H9 (cell line): Measurements from ENCODE around the gene PLXNA2. TPM values are rescaled to one million over a fixed set of nuclear protein-coding genes. Genes with fewer than 3 reads are reported as not detected.

Experiments
- DNase-seq: peaks from one replicate; pipeline ENCODE4 v3.0.0-alpha.2; 2017
- H2AFZ ChIP-seq: one replicate; pipeline ENCODE4 v1.6.1; 2013; ENCODE audit warnings: mild to moderate bottlenecking, low read length, control low read depth, moderate library complexity
- H2AK5ac ChIP-seq: 2 replicates; pipeline ENCODE4 v1.6.1; 2013; ENCODE audit warnings: low read length, control low read depth, mixed read lengths; ENCODE audit not compliant: insufficient read length
- H2BK120ac ChIP-seq: one replicate; pipeline ENCODE4 v1.6.1; 2013; ENCODE audit warnings: low read depth, mild to moderate bottlenecking, low read length, control low read depth, inconsistent platforms; ENCODE audit not compliant: poor library complexity, severe bottlenecking
- H2BK12ac ChIP-seq: 2 replicates; pipeline ENCODE4 v1.6.1; 2013; ENCODE audit warnings: low read length, control low read depth, mixed read lengths, low read depth; ENCODE audit not compliant: insufficient read length
- H2BK15ac ChIP-seq: 2 replicates; pipeline ENCODE4 v1.6.1; 2013; ENCODE audit warnings: low read depth, low read length, control low read depth
- H2BK20ac ChIP-seq: one replicate; pipeline ENCODE4 v1.6.1; 2013; ENCODE audit warnings: low read depth, mild to moderate bottlenecking, low read length, control low read depth, inconsistent platforms; ENCODE audit not compliant: poor library complexity, severe bottlenecking
- H2BK5ac ChIP-seq: 2 replicates; pipeline ENCODE4 v1.6.1; 2013; ENCODE audit warnings: low read length, control low read depth, mixed read lengths; ENCODE audit not compliant: insufficient read length
- H3K14ac ChIP-seq: 2 replicates; pipeline ENCODE4 v1.6.1; 2013; ENCODE audit warnings: low read length, control low read depth; ENCODE audit not compliant: insufficient read depth
- H3K18ac ChIP-seq: 2 replicates; pipeline ENCODE4 v1.6.1; 2013; ENCODE audit warnings: low read depth, mild to moderate bottlenecking, mixed read lengths, low read length, control low read depth; ENCODE audit not compliant: insufficient read length
- H3K23ac ChIP-seq: 2 replicates; pipeline ENCODE4 v1.6.1; 2013; ENCODE audit warnings: low read length, control low read depth, mixed read lengths, low read depth; ENCODE audit not compliant: insufficient read length
- H3K23me2 ChIP-seq: 2 replicates; pipeline ENCODE4 v1.6.1; 2013; ENCODE audit warnings: low read depth, mild to moderate bottlenecking, mixed read lengths, low read length, control low read depth; ENCODE audit not compliant: insufficient read length, poor library complexity, severe bottlenecking
- H3K27ac ChIP-seq: 2 replicates; pipeline ENCODE4 v1.5.1; 2013; ENCODE audit warnings: low read length, control low read depth, mixed read lengths, low read depth; ENCODE audit not compliant: insufficient read length
- H3K27me3 ChIP-seq: 2 replicates; pipeline ENCODE4 v1.6.1; 2013; ENCODE audit warnings: low read length, control low read depth, inconsistent platforms; ENCODE audit not compliant: insufficient read depth
- H3K4ac ChIP-seq: 2 replicates; pipeline ENCODE4 v1.6.1; 2013; ENCODE audit warnings: low read depth, mild to moderate bottlenecking, control low read depth, inconsistent platforms, low read length, moderate library complexity
- H3K4me1 ChIP-seq: 2 replicates; pipeline ENCODE4 v1.6.1; 2013; ENCODE audit warnings: low read length, control low read depth, inconsistent platforms; ENCODE audit not compliant: insufficient read depth
- H3K4me2 ChIP-seq: 2 replicates; pipeline ENCODE4 v1.6.1; 2013; ENCODE audit warnings: low read length, control low read depth, mixed read lengths; ENCODE audit not compliant: insufficient read length, insufficient read depth
- H3K56ac ChIP-seq: 2 replicates; pipeline ENCODE4 v1.6.1; 2013; ENCODE audit warnings: low read depth, mild to moderate bottlenecking, mixed read lengths, low read length, control low read depth; ENCODE audit not compliant: insufficient read length
- H3K79me1 ChIP-seq: 2 replicates; pipeline ENCODE4 v1.6.1; 2013; ENCODE audit warnings: low read depth, mild to moderate bottlenecking, moderate library complexity, low read length, control low read depth, inconsistent platforms; ENCODE audit not compliant: insufficient read depth, poor library complexity, severe bottlenecking
- H3K79me2 ChIP-seq: 2 replicates; pipeline ENCODE4 v1.6.1; 2013; ENCODE audit warnings: low read length, control low read depth, inconsistent platforms; ENCODE audit not compliant: insufficient read depth
- H3K9ac ChIP-seq: 2 replicates; pipeline ENCODE4 v1.6.1; 2013; ENCODE audit warnings: low read length, control low read depth, mixed read lengths; ENCODE audit not compliant: insufficient read length; ENCODE audit errors: extremely low read depth
- H3K9me3 ChIP-seq: one replicate; pipeline ENCODE4 v1.6.1; 2013; ENCODE audit warnings: low read depth, low read length, inconsistent platforms; ENCODE audit not compliant: control insufficient read depth
- H3T11ph ChIP-seq: one replicate; pipeline ENCODE4 v1.6.1; 2013; ENCODE audit warnings: mild to moderate bottlenecking, low read length, control low read depth, inconsistent platforms
- H4K20me1 ChIP-seq: one replicate; pipeline ENCODE4 v1.6.1; 2013; ENCODE audit not compliant: control insufficient read depth, insufficient read length, insufficient read depth
- H4K5ac ChIP-seq: 2 replicates; pipeline ENCODE4 v1.6.1; 2013; ENCODE audit warnings: low read depth, mild to moderate bottlenecking, mixed read lengths, low read length, control low read depth; ENCODE audit not compliant: insufficient read length
- H4K8ac ChIP-seq: replicated peaks from 2 replicates; pipeline ENCODE4 v1.6.1; 2013; ENCODE audit warnings: low read length, control low read depth, mixed read lengths, low read depth; ENCODE audit not compliant: insufficient read length
- H4K91ac ChIP-seq: 2 replicates; pipeline ENCODE4 v1.6.1; 2013; ENCODE audit warnings: low read depth, mild to moderate bottlenecking, moderate library complexity, mixed read lengths, low read length, control low read depth; ENCODE audit not compliant: insufficient read length
- H3K27ac Mint-ChIP-seq, 3 experiments: 2 replicates in 2 of 3; 3 replicates in 1 of 3; pipeline ENCODE4 v1.8.0; 2020 to 2021; ENCODE audit warnings: mixed read lengths in 3 of 3, mild to moderate bottlenecking in 1 of 3, moderate library complexity in 1 of 3
- H3K27me3 Mint-ChIP-seq: 2 replicates; pipeline ENCODE4 v1.8.0; 2021; ENCODE audit warnings: low read depth, mild to moderate bottlenecking, moderate library complexity, mixed read lengths
- H3K36me3 Mint-ChIP-seq, 3 experiments: 2 replicates in 2 of 3; 3 replicates in 1 of 3; pipeline ENCODE4 v1.8.0; 2020 to 2021; ENCODE audit warnings: low read depth in 3 of 3, mixed read lengths in 3 of 3; ENCODE audit not compliant: insufficient read depth in 1 of 3
- H3K4me1 Mint-ChIP-seq, 2 experiments: 2 replicates each; pipeline ENCODE4 v1.8.0; 2020; ENCODE audit warnings: mixed read lengths in 2 of 2
- H3K4me3 Mint-ChIP-seq, 2 experiments: 2 replicates in 1 of 2; 3 replicates in 1 of 2; pipeline ENCODE4 v1.8.0; 2020 to 2021; ENCODE audit warnings: mild to moderate bottlenecking in 2 of 2, mixed read lengths in 2 of 2, moderate library complexity in 1 of 2
- H3K9me3 Mint-ChIP-seq, 2 experiments: 2 replicates in 1 of 2; 3 replicates in 1 of 2; pipeline ENCODE4 v1.8.0; 2020; ENCODE audit warnings: mild to moderate bottlenecking in 2 of 2, mixed read lengths in 2 of 2, moderate library complexity in 1 of 2
- WGBS: extraction: QIAGEN DNeasy Blood & Tissue Kit; methylation state at CpG from one replicate; pipeline ENCODE4 v1.1.7; 2013; ENCODE audit warnings: missing lambda C conversion rate, low lambda C conversion rate, mixed read lengths; ENCODE audit not compliant: insufficient read length; ENCODE audit errors: extremely low coverage; 5-methylcytosine and 5-hydroxymethylcytosine counted together
- total RNA-seq: library from RNA; stranded (reverse); gene quantifications from 2 replicates; pipeline ENCODE4 v1.2.1, GENCODE V29; 2021
- TF ChIP-seq, protein P1 (sequence below): fragments of 200-600 bp; sonication (generic); conservative IDR thresholded peaks from 3 replicates; pipeline ENCODE4 v1.8.0; 2021; ENCODE audit warnings: antibody characterized with exemption, mild to moderate bottlenecking

Gene PLXNA2
- total RNA-seq, 1 experiment from 2014 or later, result 0.57 TPM

DNA sequence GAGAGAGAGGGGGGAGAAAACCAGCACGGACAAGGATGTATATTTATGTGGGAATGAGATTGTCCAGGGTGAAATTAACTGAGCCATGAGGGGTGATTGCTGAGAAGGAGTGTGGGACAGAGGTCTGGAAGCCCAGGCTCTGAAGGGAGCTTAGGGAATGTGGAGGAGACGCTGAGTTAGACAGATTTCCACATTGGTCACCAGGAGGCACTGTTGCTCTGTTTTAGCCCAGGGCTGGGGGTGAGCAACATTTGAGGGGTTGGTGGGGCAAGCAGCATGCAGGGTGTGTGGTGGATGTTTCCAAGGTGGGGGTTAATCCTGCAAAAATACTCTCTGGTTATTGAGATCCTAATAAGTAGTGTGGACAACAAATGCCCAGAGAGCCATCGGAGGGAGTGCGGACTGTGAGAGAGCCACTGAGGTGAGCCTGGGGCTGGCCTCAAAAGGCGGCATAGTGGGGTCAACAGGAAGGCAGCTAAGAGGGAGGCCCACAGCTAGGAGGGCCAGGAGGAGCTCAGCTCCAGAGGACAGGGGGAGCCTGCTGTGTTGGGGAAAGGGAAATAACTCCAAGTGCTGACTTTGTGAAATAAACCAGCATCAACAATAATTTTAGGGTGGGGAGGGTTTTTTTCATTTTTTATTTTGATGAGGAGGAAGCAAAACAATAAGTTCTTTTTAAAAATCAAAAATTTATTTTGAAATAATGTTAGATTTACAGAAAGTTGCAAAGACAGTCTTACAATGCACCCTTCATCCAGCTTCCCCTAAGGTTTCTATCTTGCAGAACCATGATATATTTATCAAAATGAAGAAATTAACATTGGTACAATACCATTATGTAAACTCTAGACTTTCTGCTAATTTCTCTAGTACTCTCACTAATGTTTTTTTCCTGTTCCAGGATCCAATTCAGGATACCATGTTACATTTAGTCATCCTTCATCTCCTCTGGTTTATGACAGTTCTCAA, 250.4 kb downstream of the PLXNA2 start:
- H3K4me1 ChIP-seq, result peaks cover 2% of the 10 kb centered on the region; the same call in 1 of the 2 replicates
- WGBS, result no CpG with 5 or more reads among the region's 5 CpGs
- no peaks in the 10 kb centered on the region for H3K23me2 ChIP-seq
- H3K79me1 ChIP-seq, result no peaks in the 10 kb centered on the region
- H3K4me1 Mint-ChIP-seq, result peaks cover 22 to 24% of the 10 kb centered on the region in 2 experiments
- no peak overlapping the region for H4K91ac ChIP-seq
- H3K4me3 Mint-ChIP-seq, result no peak overlapping the region
- H4K20me1 ChIP-seq, result no peaks in the 10 kb centered on the region
- peak; percentile 64 for DNase-seq
- no peak overlapping the region for H4K8ac ChIP-seq
- H3K23ac ChIP-seq, result no peak overlapping the region
- H2BK12ac ChIP-seq, result no peak overlapping the region
- no peak overlapping the region for H3K27ac ChIP-seq
- H2BK15ac ChIP-seq, result no peak overlapping the region
- H3K79me2 ChIP-seq, result no peaks in the 10 kb centered on the region
- H2AFZ ChIP-seq, result no peak overlapping the region
- H3K9ac ChIP-seq, result no peak overlapping the region
- no peak overlapping the region for H2BK5ac ChIP-seq
- no peaks in the 10 kb centered on the region for H3K36me3 Mint-ChIP-seq
- H3K9me3 ChIP-seq, result no peaks in the 10 kb centered on the region
- H3K14ac ChIP-seq, result no peak overlapping the region
- no peak overlapping the region for H2AK5ac ChIP-seq
- H3K27ac Mint-ChIP-seq, result no peak overlapping the region
- H2BK120ac ChIP-seq, result no peak overlapping the region
- TF ChIP-seq, protein P1, sequence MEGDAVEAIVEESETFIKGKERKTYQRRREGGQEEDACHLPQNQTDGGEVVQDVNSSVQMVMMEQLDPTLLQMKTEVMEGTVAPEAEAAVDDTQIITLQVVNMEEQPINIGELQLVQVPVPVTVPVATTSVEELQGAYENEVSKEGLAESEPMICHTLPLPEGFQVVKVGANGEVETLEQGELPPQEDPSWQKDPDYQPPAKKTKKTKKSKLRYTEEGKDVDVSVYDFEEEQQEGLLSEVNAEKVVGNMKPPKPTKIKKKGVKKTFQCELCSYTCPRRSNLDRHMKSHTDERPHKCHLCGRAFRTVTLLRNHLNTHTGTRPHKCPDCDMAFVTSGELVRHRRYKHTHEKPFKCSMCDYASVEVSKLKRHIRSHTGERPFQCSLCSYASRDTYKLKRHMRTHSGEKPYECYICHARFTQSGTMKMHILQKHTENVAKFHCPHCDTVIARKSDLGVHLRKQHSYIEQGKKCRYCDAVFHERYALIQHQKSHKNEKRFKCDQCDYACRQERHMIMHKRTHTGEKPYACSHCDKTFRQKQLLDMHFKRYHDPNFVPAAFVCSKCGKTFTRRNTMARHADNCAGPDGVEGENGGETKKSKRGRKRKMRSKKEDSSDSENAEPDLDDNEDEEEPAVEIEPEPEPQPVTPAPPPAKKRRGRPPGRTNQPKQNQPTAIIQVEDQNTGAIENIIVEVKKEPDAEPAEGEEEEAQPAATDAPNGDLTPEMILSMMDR, result peak; percentile 83
- no peak overlapping the region for H3K18ac ChIP-seq
- no peak overlapping the region for H2BK20ac ChIP-seq
- H3K56ac ChIP-seq, result no peak overlapping the region
- H3K4ac ChIP-seq, result no peak overlapping the region
- peaks cover 0 to 3% of the 10 kb centered on the region in 2 experiments; a peak in 1 of 5 replicates for H3K9me3 Mint-ChIP-seq
- H4K5ac ChIP-seq, result no peak overlapping the region
- no peak overlapping the region for H3K4me2 ChIP-seq
- H3K27me3 Mint-ChIP-seq, result peaks cover 15% of the 10 kb centered on the region
- H3T11ph ChIP-seq, result no peak overlapping the region
- no peaks in the 10 kb centered on the region for H3K27me3 ChIP-seq
